ENCODE results near the gene BPIFB6.
"Not testable (repeated sequence)": the region's sequence is repeated elsewhere in the genome, so short reads cannot be mapped to it uniquely, and the experiment has no call there.

BPIFB6 gene

DNA sequence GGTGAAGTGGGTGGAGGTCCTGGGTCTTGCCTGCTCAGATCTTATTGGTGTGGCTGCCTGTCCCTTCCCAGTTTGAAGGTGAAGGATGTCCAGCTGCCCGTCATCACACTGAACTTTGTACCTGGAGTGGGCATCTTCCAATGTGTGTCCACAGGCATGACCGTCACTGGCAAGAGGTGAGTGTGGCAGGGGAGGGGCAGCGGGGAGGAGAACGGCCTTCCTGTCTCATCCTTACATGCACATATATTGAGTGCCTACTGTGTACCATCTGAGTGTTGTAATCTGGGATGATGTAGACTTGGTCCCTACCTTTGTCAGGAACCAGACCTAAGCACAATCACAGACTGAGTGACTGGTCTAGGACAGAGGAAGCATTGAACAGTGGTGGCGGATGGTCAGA, 2.7 kb downstream of the BPIFB6 start:
- no peaks in the 10 kb centered on the region for H3K36me3 ChIP-seq
- H3K27ac ChIP-seq = no peak overlapping the region
- H3K4me2 ChIP-seq = no peak overlapping the region
- H3K9me3 ChIP-seq (replicated peaks in 1 of 11) = no peaks in the 10 kb centered on the region; a peak in 4 of 22 replicates
- no peak overlapping the region for H3K9ac ChIP-seq
- H3K4me3 ChIP-seq = no peak overlapping the region
- no peak for TF ChIP-seq Cebpa-rat (IDR thresholded peaks at IDR 0.05)
- H3K27me3 ChIP-seq = no peaks in the 10 kb centered on the region
- H4K20me1 ChIP-seq = no peaks in the 10 kb centered on the region; a peak in 1 of 22 replicates
- no peaks in the 10 kb centered on the region for H3K4me1 ChIP-seq

GRCh38 chr20:33034901-33035492, 3.5 kb downstream of the BPIFB6 start:
- Histone ChIP-seq H3K9ac (no peak overlapping the region), H3K36me3 (no peaks in the 10 kb centered on the region), H3K9me3 (replicated peaks in 1 of 11) (no peaks in the 10 kb centered on the region; a peak in 4 of 22 replicates), H3K4me3 (no peak overlapping the region), H4K20me1 (no peaks in the 10 kb centered on the region; a peak in 1 of 22 replicates), H3K4me2 (no peak overlapping the region), H3K4me1 (no peaks in the 10 kb centered on the region), H3K27me3 (no peaks in the 10 kb centered on the region), H3K27ac (no peak overlapping the region)
- no peak for TF ChIP-seq Cebpa-rat (IDR thresholded peaks at IDR 0.05)

GRCh38 chr20:33037456-33037855, 6.0 kb downstream of the BPIFB6 start:
- no peaks in the 10 kb centered on the region; a peak in 4 of 22 replicates for H3K9me3 ChIP-seq (replicated peaks in 1 of 11)
- TF ChIP-seq Cebpa-rat (IDR thresholded peaks at IDR 0.05) = no peak
- H3K27ac ChIP-seq = no peak overlapping the region
- H3K36me3 ChIP-seq = no peaks in the 10 kb centered on the region
- no peaks in the 10 kb centered on the region for H3K4me1 ChIP-seq
- H4K20me1 ChIP-seq = no peaks in the 10 kb centered on the region
- H3K27me3 ChIP-seq = no peaks in the 10 kb centered on the region
- no peak overlapping the region for H3K4me2 ChIP-seq
- H3K9ac ChIP-seq = no peak overlapping the region
- no peak overlapping the region for H3K4me3 ChIP-seq

- H3K27me3 ChIP-seq = no peaks in the 10 kb centered on the region
- H3K27ac ChIP-seq = no peak overlapping the region
- no peak for TF ChIP-seq Cebpa-rat (IDR thresholded peaks at IDR 0.05)
- H3K4me2 ChIP-seq = no peak overlapping the region
- H3K4me1 ChIP-seq = no peaks in the 10 kb centered on the region
- no peak overlapping the region for H3K9ac ChIP-seq
- H4K20me1 ChIP-seq = no peaks in the 10 kb centered on the region
- no peaks in the 10 kb centered on the region for H3K36me3 ChIP-seq
- H3K4me3 ChIP-seq = no peak overlapping the region
- H3K9me3 ChIP-seq (replicated peaks in 1 of 11) = peaks cover 0 to 5% (median 0%) of the 10 kb centered on the region in 11 experiments; a peak in 4 of 22 replicates
Measured at GRCh38 chr20:33038243-33038642, 6.8 kb downstream of the BPIFB6 start.

DNA sequence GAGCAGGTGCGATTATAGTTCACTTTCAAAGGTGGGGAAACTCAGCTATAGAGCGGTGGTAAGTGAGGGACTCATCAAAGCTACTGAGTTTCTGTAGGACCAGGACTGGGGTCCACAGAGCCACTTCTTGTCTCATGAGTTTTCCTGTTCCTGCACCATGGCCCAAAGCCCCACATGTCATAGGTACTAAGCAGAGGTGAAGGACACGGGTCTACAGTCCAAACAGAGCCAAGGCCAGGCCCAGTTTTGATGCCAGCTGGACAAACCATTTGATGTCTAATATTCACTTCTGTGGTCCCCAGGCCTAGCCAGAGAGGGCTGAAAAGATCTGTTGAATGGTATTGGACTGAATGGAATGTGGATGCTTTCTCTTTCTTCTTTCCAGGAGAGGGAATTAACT, 11.0 kb downstream of the BPIFB6 start:
- Histone ChIP-seq H3K9me3 (replicated peaks in 1 of 11) (peaks cover 32 to 42% (median 36%) of the 10 kb centered on the region in 11 experiments), H3K4me3 (no peak overlapping the region), H3K27ac (no peak overlapping the region), H3K4me1 (no peaks in the 10 kb centered on the region), H3K36me3 (no peaks in the 10 kb centered on the region; a peak in 1 of 22 replicates), H4K20me1 (no peaks in the 10 kb centered on the region), H3K27me3 (no peaks in the 10 kb centered on the region), H3K4me2 (no peak overlapping the region), H3K9ac (no peak overlapping the region)
- TF ChIP-seq Cebpa-rat (IDR thresholded peaks at IDR 0.05) = no peak

- TF ChIP-seq Cebpa-rat (IDR thresholded peaks at IDR 0.05) = no peak
- Histone ChIP-seq H4K20me1 (no peaks in the 10 kb centered on the region), H3K9ac (no peak overlapping the region), H3K27ac (no peak overlapping the region), H3K27me3 (no peaks in the 10 kb centered on the region), H3K9me3 (replicated peaks in 1 of 11) (peaks cover 35 to 47% (median 41%) of the 10 kb centered on the region in 11 experiments), H3K4me3 (no peak overlapping the region), H3K36me3 (no peaks in the 10 kb centered on the region; a peak in 1 of 22 replicates), H3K4me2 (no peak overlapping the region), H3K4me1 (no peaks in the 10 kb centered on the region)
Measured at GRCh38 chr20:33042983-33043730, 11.7 kb downstream of the BPIFB6 start.

DNA sequence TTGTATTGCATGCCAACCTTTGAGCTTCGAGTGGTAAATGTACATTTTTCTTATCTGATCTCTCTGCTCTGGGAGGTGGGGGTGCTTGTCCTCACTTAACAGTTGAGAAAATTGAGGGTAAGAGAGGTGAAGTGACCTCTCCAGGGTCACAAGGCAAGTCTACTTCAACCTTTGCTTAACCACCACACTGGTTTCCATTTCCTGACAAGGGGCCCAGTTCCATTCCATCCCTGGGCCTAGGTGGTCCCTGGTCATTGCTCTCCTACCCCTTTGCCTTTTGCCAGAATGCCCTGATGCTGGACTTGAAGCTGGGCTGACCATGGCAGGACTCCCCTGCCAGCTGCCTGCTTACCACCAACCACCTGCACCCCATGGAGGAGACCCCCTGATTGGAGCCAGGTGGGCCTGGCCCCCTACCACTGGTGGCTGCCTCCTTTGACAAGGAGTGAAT, 12.3 kb downstream of the BPIFB6 start:
- Histone ChIP-seq H4K20me1 (no peaks in the 10 kb centered on the region), H3K36me3 (no peaks in the 10 kb centered on the region; a peak in 1 of 22 replicates), H3K4me3 (no peak overlapping the region), H3K9ac (no peak overlapping the region), H3K4me2 (no peak overlapping the region), H3K27ac (no peak overlapping the region), H3K27me3 (no peaks in the 10 kb centered on the region), H3K4me1 (no peaks in the 10 kb centered on the region), H3K9me3 (replicated peaks in 1 of 11) (peaks cover 35 to 47% (median 41%) of the 10 kb centered on the region in 11 experiments)
- no peak for TF ChIP-seq Cebpa-rat (IDR thresholded peaks at IDR 0.05)

DNA sequence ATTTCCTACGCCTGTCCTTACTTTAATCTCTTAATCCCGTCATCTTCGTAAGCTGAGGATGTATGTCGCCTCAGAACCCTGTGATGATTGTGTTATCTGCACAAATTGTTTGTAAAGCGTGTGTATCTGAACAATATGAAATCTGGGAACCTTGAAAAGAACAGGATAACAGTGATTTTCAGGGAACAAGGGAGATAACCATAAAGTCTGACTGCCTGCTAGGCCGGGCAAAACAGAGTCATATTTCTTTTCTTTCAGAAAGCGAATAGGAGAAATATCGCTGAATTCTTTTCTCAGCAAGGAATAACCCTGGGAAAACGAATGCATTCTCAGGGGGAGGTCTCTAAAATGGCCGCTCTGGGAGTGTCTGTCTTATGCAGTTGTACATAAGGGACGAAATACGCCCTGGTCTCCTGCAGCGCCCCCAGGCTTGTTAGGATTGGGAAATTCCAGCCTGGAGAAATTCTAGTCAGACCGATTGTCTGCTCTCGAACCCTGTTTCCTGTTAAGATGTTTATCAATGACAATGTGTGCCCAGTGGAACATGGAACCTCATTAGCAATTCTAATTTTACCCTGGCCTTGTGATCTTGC, 13.8 kb downstream of the BPIFB6 start:
- H3K4me3 ChIP-seq, H4K20me1 ChIP-seq, H3K27me3 ChIP-seq, H3K9ac ChIP-seq, H3K4me1 ChIP-seq, H3K27ac ChIP-seq, H3K36me3 ChIP-seq, H3K4me2 ChIP-seq: not testable (repeated sequence)
- peaks cover 35 to 47% (median 41%) of the 10 kb centered on the region in 11 experiments for H3K9me3 ChIP-seq (replicated peaks in 1 of 11)

DNA sequence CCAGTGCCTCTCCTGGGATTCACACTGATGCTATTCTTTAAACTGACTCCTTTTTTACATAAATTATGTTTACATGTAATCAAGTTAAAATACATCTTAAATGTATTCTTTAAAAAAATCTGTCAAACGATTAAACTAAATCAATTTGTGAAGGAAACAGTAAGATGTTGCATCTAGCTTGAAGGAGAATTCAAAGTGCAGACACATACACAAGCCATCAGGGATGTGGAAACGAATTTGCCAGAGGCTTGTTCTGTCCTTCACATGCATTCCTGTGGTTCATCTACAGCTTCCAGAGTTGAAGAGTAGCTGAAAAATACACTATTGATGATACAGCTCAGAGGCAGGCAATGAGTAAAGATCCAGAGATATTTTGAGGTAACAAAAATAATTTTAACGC, 15.0 kb downstream of the BPIFB6 start:
- no peak for TF ChIP-seq Cebpa-rat (IDR thresholded peaks at IDR 0.05)
- H3K36me3 ChIP-seq = no peaks in the 10 kb centered on the region; a peak in 1 of 22 replicates
- H3K4me3 ChIP-seq = no peak overlapping the region
- H3K27me3 ChIP-seq = no peaks in the 10 kb centered on the region
- H3K27ac ChIP-seq = no peak overlapping the region
- no peaks in the 10 kb centered on the region for H4K20me1 ChIP-seq
- no peak overlapping the region for H3K9ac ChIP-seq
- H3K4me2 ChIP-seq = no peak overlapping the region
- no peaks in the 10 kb centered on the region for H3K4me1 ChIP-seq
- peaks cover 35 to 47% (median 41%) of the 10 kb centered on the region in 11 experiments for H3K9me3 ChIP-seq (replicated peaks in 1 of 11)

All from BLaER1 treated with 17β-estradiol and CSF1 and Interleukin-3, amounts not matched to agents 10 nM and 100 nM (cell line).